HG02938 (cell line): ENCODE data around the gene DNAJC11.

ENCODE experiments used
- ATAC-seq: cut with Tn5 transposase; IDR thresholded peaks from one replicate; pipeline ENCODE4 v1.9.1; 2021; ENCODE audit warnings: mild to moderate bottlenecking, moderate library complexity; ENCODE audit not compliant: unreplicated experiment

DNAJC11 gene

GRCh38 chr1:6627031-6627430 is 74.6 kb downstream of the DNAJC11 start:
- ATAC-seq = no peak

GRCh38 chr1:6625584-6626149 is 75.9 kb downstream of the DNAJC11 start:
- ATAC-seq = peak; percentile 12

GRCh38 chr1:6624710-6625583 is 76.7 kb downstream of the DNAJC11 start, which contains the start of gene THAP3:
TSS of gene THAP3 (plus strand) at chr1:6624868. CDS start at chr1:6625219, 351 bp downstream.
- ATAC-seq = peak; percentile 73

- no peak for ATAC-seq
Observed at GRCh38 chr1:6623269-6623965, 78.2 kb downstream of the DNAJC11 start.

- no peak for ATAC-seq
Observed at GRCh38 chr1:6622396-6623152, 79.0 kb downstream of the DNAJC11 start.

- ATAC-seq = no peak
Observed at GRCh38 chr1:6621429-6622391, 79.9 kb downstream of the DNAJC11 start.

DNA sequence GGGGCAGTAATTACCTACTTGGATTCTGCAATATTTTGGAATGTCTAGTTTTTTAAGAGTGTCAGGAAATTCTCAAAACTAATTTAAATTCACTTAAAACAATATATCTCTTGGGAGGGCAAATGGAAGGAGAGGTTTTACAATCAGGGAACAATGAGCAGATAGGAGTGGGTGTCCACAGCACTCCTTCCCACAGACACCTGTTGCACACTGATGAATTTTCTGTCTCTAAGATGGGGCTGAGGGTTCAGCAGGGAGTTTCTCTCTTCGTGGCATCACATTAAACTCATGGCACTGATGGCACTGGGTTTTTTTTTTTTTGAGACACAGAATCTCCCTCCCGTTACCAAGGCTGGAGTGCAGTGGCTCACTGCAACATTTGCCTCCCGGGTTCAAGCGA is 82.6 kb downstream of the DNAJC11 start:
- ATAC-seq = no peak

DNA sequence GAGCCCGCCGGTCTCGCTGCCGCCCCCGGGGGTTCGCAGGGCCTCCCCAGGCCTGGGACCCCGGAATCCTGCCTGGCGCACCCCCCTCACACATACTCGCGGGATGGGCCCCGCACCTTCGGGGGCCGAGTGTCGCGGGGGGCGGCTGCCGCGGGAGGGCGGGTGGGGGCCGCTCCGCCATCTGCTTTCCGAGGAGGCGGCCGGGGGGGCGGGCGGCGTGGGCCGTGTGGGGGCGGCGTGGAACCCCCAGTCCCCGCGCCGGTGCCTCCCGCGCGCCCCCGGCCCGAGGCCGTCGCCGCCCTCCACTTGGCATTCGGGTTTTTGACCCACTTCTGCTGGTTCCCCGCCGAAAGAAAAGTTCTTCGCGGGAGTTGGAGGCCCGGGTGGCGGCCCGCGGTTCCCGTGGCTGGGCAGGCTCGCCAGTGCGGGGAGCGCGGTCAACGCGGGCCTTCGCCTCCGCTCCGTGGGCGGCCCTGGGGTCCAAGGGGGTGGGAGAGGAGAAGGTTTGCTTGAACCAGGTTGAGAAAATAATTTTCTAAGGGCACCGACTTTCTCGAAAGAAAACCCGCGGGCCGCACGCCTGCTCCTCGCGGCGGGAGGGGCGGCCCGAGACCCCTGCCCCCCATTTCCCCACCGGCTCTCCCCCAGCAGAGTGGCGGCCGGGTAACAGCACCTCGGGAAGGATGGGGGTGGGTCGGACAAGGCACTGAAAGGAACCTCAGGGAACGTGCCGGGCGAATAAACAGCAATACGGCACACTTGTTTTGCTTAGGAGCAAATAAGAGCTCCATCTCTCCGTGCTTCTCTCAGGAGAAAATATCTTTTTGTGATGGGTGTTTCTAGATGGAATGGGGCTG is 86.5 kb downstream of the DNAJC11 start:
- ATAC-seq = no peak

GRCh38 chr1:6614019-6614928 is 87.3 kb downstream of the DNAJC11 start:
- no peak for ATAC-seq

GRCh38 chr1:6613361-6614018 is 88.1 kb downstream of the DNAJC11 start, which contains the start of gene PHF13:
TSS of gene PHF13 (plus strand) at chr1:6613731. CDS start at chr1:6614067, 336 bp downstream.
- peak; percentile 91 for ATAC-seq

DNA sequence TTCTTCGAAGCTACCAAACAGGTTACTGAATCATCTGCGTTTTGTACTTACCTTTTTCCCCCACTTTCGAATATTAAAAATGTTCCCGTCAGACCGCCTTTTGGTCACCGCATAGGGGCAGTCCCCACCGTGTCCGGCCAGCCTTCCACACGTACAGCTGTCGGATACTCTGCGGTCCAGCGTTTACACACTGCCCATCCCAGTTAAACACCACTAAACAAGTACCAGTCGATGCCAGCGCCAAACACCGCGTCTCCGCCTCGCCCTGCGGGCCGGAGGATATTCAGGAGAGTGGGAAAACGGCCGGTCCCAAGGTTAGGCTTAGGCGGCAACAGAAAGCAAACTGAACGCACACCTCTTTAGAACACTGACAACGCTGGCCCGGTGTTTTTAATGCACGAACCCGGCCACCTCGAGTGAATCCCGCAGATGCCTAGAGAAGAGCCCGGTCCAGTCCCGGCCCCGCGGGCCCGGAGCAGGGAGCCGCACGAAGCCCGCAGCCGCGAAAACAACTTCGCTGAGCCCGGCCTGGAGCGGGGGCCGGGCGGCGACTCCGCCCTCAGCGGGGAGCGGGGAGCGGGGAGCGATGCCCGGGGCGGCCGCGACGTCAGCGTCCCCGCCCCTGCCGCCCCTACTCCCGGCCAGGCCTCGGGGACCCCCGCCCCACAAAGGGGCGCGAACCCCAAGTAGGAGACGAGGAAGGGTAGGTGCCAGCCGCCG is 88.8 kb downstream of the DNAJC11 start:
- ATAC-seq = peak; percentile 35

GRCh38 chr1:6603915-6604558 is 97.6 kb downstream of the DNAJC11 start:
- ATAC-seq = no peak

GRCh38 chr1:6603238-6603914 is 98.2 kb downstream of the DNAJC11 start:
- ATAC-seq = peak; percentile 29

- ATAC-seq = peak; percentile 41
Observed at GRCh38 chr1:6602669-6603237, 98.9 kb downstream of the DNAJC11 start, which contains the start of gene KLHL21. TSS of gene KLHL21 (minus strand) at chr1:6602869. CDS start at chr1:6602817, 52 bp downstream.
